ENCODE measurements around the gene TANGO2. TPM values are rescaled to one million over a fixed set of nuclear protein-coding genes. Genes with fewer than 3 reads are reported as not detected.

Gene TANGO2
- total and polyA plus RNA-seq, 9 of the 15 experiments (the other 6 are each of a cell fraction or from before 2014, with no cell fraction given), result 15.5 to 94.9 (median 70.1) TPM

DNA sequence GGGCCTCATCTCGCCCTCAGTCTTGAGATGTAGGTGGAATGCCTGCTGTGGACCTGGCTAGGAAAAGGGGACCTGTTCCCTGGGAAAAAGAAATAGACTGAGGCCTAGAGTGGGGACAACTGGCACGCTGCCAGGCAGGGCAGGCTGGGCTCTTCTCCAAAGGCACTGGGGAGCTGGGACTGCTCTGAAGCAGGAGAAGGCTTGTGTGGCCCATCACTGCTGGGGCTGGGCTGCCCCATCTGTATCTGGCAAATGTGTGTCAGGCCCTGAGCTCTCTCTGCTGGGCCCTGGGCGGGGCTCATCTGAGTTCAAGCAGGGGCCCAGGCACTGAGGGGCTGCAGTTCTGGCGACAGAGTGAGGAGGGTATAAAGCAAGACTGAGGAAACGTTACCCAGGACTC lies 37.2 kb upstream of the TANGO2 start (continued):
- TF ChIP-seq, protein P1, sequence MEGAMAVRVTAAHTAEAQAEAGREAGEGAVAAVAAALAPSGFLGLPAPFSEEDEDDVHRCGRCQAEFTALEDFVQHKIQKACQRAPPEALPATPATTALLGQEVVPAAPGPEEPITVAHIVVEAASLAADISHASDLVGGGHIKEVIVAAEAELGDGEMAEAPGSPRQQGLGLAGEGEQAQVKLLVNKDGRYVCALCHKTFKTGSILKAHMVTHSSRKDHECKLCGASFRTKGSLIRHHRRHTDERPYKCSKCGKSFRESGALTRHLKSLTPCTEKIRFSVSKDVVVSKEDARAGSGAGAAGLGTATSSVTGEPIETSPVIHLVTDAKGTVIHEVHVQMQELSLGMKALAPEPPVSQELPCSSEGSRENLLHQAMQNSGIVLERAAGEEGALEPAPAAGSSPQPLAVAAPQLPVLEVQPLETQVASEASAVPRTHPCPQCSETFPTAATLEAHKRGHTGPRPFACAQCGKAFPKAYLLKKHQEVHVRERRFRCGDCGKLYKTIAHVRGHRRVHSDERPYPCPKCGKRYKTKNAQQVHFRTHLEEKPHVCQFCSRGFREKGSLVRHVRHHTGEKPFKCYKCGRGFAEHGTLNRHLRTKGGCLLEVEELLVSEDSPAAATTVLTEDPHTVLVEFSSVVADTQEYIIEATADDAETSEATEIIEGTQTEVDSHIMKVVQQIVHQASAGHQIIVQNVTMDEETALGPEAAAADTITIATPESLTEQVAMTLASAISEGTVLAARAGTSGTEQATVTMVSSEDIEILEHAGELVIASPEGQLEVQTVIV (CRISPR knock-in tag; IDR thresholded peaks at IDR 0.05; ENCODE audit: borderline replicate concordance), result 0 out of 2 replicates have a peak, but pooled peaks have one; percentile 23
- TF ChIP-seq SIX5 (IDR thresholded peaks at IDR 0.05; ENCODE audit: borderline replicate concordance in 1 of 2, insufficient read depth in 1 of 2, low read depth in 1 of 2, low read length in 2 of 2), result no peak
- no peak for TF ChIP-seq ZZZ3 (IDR thresholded peaks at IDR 0.05)
- no peak for TF ChIP-seq MTF1 (CRISPR knock-in tag; IDR thresholded peaks at IDR 0.05; ENCODE audit: borderline replicate concordance)
- 0 out of 2 replicates have a peak, but pooled peaks have one; percentile 21 for TF ChIP-seq OTX1 (CRISPR knock-in tag; IDR thresholded peaks at IDR 0.05)
- no peak for TF ChIP-seq PRMT5 (CRISPR knock-in tag; IDR thresholded peaks at IDR 0.05)
- no peak for TF ChIP-seq MTA3 (IDR thresholded peaks at IDR 0.05; ENCODE audit: borderline replicate concordance)
- 0 out of 2 replicates have a peak, but pooled peaks have one; percentile 36 for TF ChIP-seq PTBP1 (IDR thresholded peaks at IDR 0.05; ENCODE audit: low read depth, low read length)
- TF ChIP-seq, protein P2, sequence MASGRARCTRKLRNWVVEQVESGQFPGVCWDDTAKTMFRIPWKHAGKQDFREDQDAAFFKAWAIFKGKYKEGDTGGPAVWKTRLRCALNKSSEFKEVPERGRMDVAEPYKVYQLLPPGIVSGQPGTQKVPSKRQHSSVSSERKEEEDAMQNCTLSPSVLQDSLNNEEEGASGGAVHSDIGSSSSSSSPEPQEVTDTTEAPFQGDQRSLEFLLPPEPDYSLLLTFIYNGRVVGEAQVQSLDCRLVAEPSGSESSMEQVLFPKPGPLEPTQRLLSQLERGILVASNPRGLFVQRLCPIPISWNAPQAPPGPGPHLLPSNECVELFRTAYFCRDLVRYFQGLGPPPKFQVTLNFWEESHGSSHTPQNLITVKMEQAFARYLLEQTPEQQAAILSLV (tag; IDR thresholded peaks at IDR 0.05), result no peak
- 0 out of 4 replicates have a peak, but pooled peaks of 1 of the 2 experiments have one; percentile 9 for TF ChIP-seq TEAD1 (CRISPR knock-in tag; IDR thresholded peaks at IDR 0.05)
- TF ChIP-seq, protein P3, sequence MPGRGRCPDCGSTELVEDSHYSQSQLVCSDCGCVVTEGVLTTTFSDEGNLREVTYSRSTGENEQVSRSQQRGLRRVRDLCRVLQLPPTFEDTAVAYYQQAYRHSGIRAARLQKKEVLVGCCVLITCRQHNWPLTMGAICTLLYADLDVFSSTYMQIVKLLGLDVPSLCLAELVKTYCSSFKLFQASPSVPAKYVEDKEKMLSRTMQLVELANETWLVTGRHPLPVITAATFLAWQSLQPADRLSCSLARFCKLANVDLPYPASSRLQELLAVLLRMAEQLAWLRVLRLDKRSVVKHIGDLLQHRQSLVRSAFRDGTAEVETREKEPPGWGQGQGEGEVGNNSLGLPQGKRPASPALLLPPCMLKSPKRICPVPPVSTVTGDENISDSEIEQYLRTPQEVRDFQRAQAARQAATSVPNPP (IDR thresholded peaks at IDR 0.05; ENCODE audit: borderline replicate concordance, insufficient read depth, insufficient read length), result no peak
- TF ChIP-seq, protein P4, sequence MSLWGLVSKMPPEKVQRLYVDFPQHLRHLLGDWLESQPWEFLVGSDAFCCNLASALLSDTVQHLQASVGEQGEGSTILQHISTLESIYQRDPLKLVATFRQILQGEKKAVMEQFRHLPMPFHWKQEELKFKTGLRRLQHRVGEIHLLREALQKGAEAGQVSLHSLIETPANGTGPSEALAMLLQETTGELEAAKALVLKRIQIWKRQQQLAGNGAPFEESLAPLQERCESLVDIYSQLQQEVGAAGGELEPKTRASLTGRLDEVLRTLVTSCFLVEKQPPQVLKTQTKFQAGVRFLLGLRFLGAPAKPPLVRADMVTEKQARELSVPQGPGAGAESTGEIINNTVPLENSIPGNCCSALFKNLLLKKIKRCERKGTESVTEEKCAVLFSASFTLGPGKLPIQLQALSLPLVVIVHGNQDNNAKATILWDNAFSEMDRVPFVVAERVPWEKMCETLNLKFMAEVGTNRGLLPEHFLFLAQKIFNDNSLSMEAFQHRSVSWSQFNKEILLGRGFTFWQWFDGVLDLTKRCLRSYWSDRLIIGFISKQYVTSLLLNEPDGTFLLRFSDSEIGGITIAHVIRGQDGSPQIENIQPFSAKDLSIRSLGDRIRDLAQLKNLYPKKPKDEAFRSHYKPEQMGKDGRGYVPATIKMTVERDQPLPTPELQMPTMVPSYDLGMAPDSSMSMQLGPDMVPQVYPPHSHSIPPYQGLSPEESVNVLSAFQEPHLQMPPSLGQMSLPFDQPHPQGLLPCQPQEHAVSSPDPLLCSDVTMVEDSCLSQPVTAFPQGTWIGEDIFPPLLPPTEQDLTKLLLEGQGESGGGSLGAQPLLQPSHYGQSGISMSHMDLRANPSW (CRISPR knock-in tag; IDR thresholded peaks at IDR 0.05), result no peak
- no peak for TF ChIP-seq HNRNPH1 (optimal IDR thresholded peaks at IDR 0.05; ENCODE audit: low read depth, low read length)
- no peak for TF ChIP-seq POLR2H (tag; IDR thresholded peaks at IDR 0.05; ENCODE audit: low read depth)

Measured in K562 (cell line).